Tibial nerve (tissue), 3 donors: ENCODE results near the gene DACH2.

ENCODE experiments used
- POLR2A ChIP-seq, 2 donors: fragments of 450-650 bp; IDR thresholded peaks; one replicate each; pipeline ENCODE4 v1.6.1; 2017; ENCODE audit warnings: antibody characterized with exemption in 2 of 2, mild to moderate bottlenecking in 2 of 2, moderate library complexity in 2 of 2
- TF ChIP-seq, protein P1 (sequence below), 5 experiments: fragments of 200-600 bp in 3 of 5; fragments of 450-650 bp in 2 of 5; sonication (generic) in 3 of 5; IDR thresholded peaks; one replicate each; pipeline ENCODE4 v1.5.1; 2016 to 2019; ENCODE audit warnings: antibody characterized with exemption in 5 of 5, mild to moderate bottlenecking in 3 of 5, moderate library complexity in 2 of 5

DNA sequence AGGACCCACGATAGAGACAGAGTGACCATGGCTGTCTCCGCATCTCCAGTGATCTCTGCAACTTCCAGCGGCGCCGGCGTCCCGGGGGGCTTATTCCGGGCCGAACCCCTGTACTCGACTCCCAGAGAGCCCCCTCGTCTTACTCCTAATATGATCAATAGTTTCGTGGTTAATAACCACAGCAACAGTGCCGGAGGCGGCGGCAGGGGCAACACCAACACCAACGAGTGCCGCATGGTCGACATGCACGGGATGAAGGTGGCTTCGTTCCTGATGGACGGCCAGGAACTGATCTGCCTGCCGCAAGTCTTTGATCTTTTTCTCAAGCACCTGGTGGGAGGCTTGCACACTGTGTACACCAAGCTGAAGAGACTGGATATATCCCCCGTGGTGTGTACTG is 343 bp downstream of the DACH2 start:
- no peak for TF ChIP-seq POLR2A (IDR thresholded peaks at IDR 0.05)
- TF ChIP-seq, protein P1, sequence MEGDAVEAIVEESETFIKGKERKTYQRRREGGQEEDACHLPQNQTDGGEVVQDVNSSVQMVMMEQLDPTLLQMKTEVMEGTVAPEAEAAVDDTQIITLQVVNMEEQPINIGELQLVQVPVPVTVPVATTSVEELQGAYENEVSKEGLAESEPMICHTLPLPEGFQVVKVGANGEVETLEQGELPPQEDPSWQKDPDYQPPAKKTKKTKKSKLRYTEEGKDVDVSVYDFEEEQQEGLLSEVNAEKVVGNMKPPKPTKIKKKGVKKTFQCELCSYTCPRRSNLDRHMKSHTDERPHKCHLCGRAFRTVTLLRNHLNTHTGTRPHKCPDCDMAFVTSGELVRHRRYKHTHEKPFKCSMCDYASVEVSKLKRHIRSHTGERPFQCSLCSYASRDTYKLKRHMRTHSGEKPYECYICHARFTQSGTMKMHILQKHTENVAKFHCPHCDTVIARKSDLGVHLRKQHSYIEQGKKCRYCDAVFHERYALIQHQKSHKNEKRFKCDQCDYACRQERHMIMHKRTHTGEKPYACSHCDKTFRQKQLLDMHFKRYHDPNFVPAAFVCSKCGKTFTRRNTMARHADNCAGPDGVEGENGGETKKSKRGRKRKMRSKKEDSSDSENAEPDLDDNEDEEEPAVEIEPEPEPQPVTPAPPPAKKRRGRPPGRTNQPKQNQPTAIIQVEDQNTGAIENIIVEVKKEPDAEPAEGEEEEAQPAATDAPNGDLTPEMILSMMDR (IDR thresholded peaks at IDR 0.05), result no peak
